Duodenal mucosa (tissue), 2 donors: ENCODE measurements around the gene RP2.
A peak's percentile ranks its signal among the peaks of the same experiment; 100 is the strongest.

ENCODE experiments used
- H3K27ac ChIP-seq: one replicate; pipeline ENCODE4 v1.7.0; 2013; ENCODE audit warnings: low read depth, low read length
- H3K27me3 ChIP-seq, 2 donors: one replicate each; pipeline ENCODE4 v1.7.0; 2013; ENCODE audit warnings: low read length in 2 of 2, control low read depth in 1 of 2; ENCODE audit not compliant: insufficient read depth in 2 of 2, control insufficient read depth in 1 of 2
- H3K36me3 ChIP-seq, 2 donors: one replicate each; pipeline ENCODE4 v1.7.0; 2013; ENCODE audit warnings: low read length in 2 of 2, control low read depth in 1 of 2; ENCODE audit not compliant: insufficient read depth in 2 of 2, control insufficient read depth in 1 of 2
- H3K4me1 ChIP-seq, 2 donors: one replicate each; pipeline ENCODE4 v1.7.0; 2013; ENCODE audit warnings: low read length in 2 of 2, control low read depth in 1 of 2; ENCODE audit not compliant: insufficient read depth in 2 of 2, control insufficient read depth in 1 of 2
- H3K4me3 ChIP-seq, 2 donors: one replicate each; pipeline ENCODE4 v1.7.0; 2013; ENCODE audit warnings: low read length in 2 of 2, low read depth in 1 of 2
- H3K9ac ChIP-seq, 2 donors: one replicate each; pipeline ENCODE4 v1.7.0; 2013; ENCODE audit warnings: low read length in 2 of 2, low read depth in 1 of 2
- H3K9me3 ChIP-seq, 2 donors: one replicate each; pipeline ENCODE4 v1.7.0; 2013; ENCODE audit warnings: low read length in 2 of 2, control low read depth in 1 of 2; ENCODE audit not compliant: control insufficient read depth in 1 of 2

Gene RP2

GRCh38 chrX:46836701-46837557 is at the start of gene RP2:
Gene RP2 (plus strand): TSS chrX:46837043. CDS start chrX:46837101, 58 bp downstream.
- H3K4me3 ChIP-seq, result peak within 1 kb of the TSS; percentile 82 to 83

GRCh38 chrX:46788902-46789301 is 47.9 kb upstream of the RP2 start:
- no peaks in the 10 kb centered on the region for H3K9me3 ChIP-seq
- H3K4me3 ChIP-seq, result no peak overlapping the region
- H3K36me3 ChIP-seq, result no peaks in the 10 kb centered on the region
- no peak overlapping the region for H3K9ac ChIP-seq
- no peaks in the 10 kb centered on the region for H3K27me3 ChIP-seq
- no peak overlapping the region for H3K27ac ChIP-seq
- peaks cover 8 to 19% of the 10 kb centered on the region in 2 donors for H3K4me1 ChIP-seq

More at GRCh38 chrX:46836701-46837557, at the start of gene RP2:
- Histone ChIP-seq H3K27me3 (no peaks in the 10 kb centered on the region), H3K4me1 (peaks cover 0 to 3% of the 10 kb centered on the region in 2 donors), H3K9ac (peak within 1 kb of the TSS; percentile 87 to 93), H3K9me3 (no peaks in the 10 kb centered on the region), H3K27ac (peak within 1 kb of the TSS; percentile 85), H3K36me3 (no peaks in the 10 kb centered on the region)

GRCh38 chrX:46791927-46792809 is 44.7 kb upstream of the RP2 start:
- H3K27ac ChIP-seq, result no peak overlapping the region
- H3K4me3 ChIP-seq, result no peak overlapping the region
- H3K9ac ChIP-seq, result no peak overlapping the region
- no peaks in the 10 kb centered on the region for H3K36me3 ChIP-seq
- peaks cover 8 to 19% of the 10 kb centered on the region in 2 donors for H3K4me1 ChIP-seq
- no peaks in the 10 kb centered on the region for H3K27me3 ChIP-seq
- no peaks in the 10 kb centered on the region for H3K9me3 ChIP-seq

GRCh38 chrX:46792810-46793188 is 44.0 kb upstream of the RP2 start:
- Histone ChIP-seq H3K9me3 (no peaks in the 10 kb centered on the region), H3K27ac (peak overlapping the region; percentile 10), H3K4me3 (no peak overlapping the region), H3K27me3 (no peaks in the 10 kb centered on the region), H3K36me3 (no peaks in the 10 kb centered on the region), H3K4me1 (peaks cover 8 to 19% of the 10 kb centered on the region in 2 donors), H3K9ac (no peak overlapping the region)

DNA sequence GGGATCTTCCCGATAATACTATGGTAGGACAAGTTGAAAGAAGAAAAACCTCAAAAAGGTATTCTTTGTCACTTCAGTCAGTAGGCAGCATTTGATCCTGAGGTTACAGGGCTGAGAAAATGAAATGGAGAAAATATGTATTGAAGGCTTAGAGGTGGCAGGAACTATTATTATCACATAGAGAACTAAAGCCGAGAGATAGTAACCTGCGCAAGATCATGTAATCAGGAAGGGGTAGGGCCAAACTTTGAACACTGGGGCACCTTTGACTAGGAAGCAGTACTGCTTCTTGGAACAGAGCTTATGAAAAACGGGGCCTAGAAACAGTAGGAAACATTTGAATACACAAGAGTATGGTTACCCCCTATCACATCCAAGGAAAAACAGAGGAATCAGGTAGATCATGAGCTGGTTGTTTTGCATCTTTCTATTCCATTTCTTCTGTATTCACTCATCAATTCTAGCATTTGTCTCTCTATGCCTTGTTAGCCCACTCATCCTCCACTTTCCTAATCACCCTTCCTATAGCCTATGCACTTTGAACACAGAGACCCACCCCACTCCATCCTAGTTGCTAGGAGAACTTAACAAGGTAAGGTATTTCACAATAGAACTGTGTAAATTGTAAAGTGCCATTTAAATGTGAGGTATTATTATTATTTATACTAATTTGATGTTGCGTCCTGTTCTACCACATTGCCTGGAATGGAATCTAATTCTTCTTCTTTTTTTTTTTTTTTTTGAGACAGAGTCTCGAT is 43.3 kb upstream of the RP2 start:
- Histone ChIP-seq H3K4me1 (peaks cover 8 to 19% of the 10 kb centered on the region in 2 donors), H3K9ac (no peak overlapping the region), H3K4me3 (no peak overlapping the region), H3K36me3 (no peaks in the 10 kb centered on the region), H3K9me3 (no peaks in the 10 kb centered on the region), H3K27me3 (no peaks in the 10 kb centered on the region), H3K27ac (no peak overlapping the region)

DNA sequence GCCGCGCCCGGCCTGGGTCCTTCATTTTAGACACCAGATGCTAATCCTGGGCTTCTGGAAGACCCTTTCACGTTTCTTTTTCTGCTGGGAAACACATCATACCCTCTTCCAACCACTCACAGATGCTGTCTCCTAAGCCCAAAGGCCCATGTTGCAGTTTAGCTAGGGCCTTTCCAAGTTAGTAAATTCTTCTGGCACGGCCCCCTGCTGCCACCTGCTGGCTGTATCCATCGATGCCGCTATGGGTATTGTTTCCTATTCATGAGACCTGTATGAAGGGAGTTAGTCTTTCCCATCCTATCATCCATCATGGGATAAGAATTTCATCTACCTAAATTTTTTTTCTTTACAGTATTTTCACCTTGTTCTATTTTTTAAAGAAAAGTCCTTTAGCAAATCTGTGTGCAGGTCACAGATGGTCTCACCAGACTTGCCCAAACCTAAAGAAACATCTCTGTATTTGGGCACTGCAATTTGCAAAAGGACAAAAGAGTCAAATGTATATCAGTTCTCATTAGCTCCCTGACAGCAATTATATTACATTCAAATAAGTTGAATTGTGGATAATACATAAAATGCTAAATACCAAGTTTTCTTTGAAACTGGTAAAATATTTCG is 40.2 kb upstream of the RP2 start:
- Histone ChIP-seq H3K27ac (no peak overlapping the region), H3K27me3 (no peaks in the 10 kb centered on the region), H3K9me3 (no peaks in the 10 kb centered on the region), H3K36me3 (no peaks in the 10 kb centered on the region), H3K4me1 (peaks cover 8 to 18% of the 10 kb centered on the region in 2 donors), H3K4me3 (no peak overlapping the region), H3K9ac (no peak overlapping the region)

DNA sequence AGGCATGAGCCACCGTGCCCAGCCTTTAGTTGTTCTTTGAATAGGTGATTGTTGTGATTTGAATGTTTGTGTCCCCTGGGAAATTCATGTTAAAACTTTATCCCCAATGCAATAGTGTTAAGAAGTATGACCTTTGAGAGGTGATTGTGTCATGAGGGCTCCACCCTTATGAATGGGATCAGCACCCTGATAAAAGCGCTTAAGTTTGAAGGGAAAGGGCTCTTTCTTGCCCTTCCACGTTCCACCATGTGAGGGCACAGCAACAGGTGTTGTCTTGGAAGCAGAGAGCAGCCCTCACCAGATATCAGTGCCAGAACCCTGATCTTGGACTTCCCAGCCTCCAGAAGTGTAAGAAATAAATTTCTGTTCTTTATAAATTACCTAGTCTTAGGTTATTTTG is 33.7 kb upstream of the RP2 start:
- no peak overlapping the region for H3K27ac ChIP-seq
- no peaks in the 10 kb centered on the region for H3K9me3 ChIP-seq
- H3K4me1 ChIP-seq, result no peaks in the 10 kb centered on the region
- no peaks in the 10 kb centered on the region for H3K27me3 ChIP-seq
- no peaks in the 10 kb centered on the region for H3K36me3 ChIP-seq
- H3K9ac ChIP-seq, result no peak overlapping the region
- H3K4me3 ChIP-seq, result no peak overlapping the region

- no peaks in the 10 kb centered on the region for H3K36me3 ChIP-seq
- H3K27me3 ChIP-seq, result no peaks in the 10 kb centered on the region
Observed at GRCh38 chrX:46805270-46805669, 31.6 kb upstream of the RP2 start.

DNA sequence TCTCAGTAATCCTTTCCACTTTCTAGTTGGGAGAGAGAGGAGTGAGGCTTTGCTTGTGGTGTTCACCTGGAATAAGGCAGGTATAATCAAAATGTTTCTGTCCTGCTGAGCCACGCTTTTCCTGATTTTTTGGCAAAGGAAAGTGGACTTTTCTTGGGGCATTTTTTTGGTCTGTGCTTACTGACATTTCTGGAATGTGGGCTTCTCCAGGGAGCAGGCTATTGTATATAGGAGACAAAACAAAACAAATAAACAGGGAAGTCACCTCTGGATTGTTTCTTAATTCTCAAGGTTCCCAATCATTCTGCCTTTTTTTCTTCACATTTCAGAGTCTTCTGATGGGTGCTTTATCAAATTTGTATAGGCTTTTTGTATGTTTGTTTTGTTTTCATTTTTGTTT is 25.7 kb upstream of the RP2 start:
- Histone ChIP-seq H3K27me3 (no peaks in the 10 kb centered on the region), H3K36me3 (no peaks in the 10 kb centered on the region), H3K4me1 (no peaks in the 10 kb centered on the region), H3K9ac (no peak overlapping the region), H3K4me3 (no peak overlapping the region), H3K27ac (no peak overlapping the region), H3K9me3 (no peaks in the 10 kb centered on the region)

More at GRCh38 chrX:46805270-46805669, 31.6 kb upstream of the RP2 start:
- Histone ChIP-seq H3K9ac (no peak overlapping the region), H3K4me1 (no peaks in the 10 kb centered on the region), H3K27ac (no peak overlapping the region), H3K9me3 (no peaks in the 10 kb centered on the region), H3K4me3 (no peak overlapping the region)
